Measurements from ENCODE around the gene CHTF18.
"Not testable (repeated sequence)": the region's sequence is repeated elsewhere in the genome, so short reads cannot be mapped to it uniquely, and the experiment has no call there.

The CHTF18 gene

DNA sequence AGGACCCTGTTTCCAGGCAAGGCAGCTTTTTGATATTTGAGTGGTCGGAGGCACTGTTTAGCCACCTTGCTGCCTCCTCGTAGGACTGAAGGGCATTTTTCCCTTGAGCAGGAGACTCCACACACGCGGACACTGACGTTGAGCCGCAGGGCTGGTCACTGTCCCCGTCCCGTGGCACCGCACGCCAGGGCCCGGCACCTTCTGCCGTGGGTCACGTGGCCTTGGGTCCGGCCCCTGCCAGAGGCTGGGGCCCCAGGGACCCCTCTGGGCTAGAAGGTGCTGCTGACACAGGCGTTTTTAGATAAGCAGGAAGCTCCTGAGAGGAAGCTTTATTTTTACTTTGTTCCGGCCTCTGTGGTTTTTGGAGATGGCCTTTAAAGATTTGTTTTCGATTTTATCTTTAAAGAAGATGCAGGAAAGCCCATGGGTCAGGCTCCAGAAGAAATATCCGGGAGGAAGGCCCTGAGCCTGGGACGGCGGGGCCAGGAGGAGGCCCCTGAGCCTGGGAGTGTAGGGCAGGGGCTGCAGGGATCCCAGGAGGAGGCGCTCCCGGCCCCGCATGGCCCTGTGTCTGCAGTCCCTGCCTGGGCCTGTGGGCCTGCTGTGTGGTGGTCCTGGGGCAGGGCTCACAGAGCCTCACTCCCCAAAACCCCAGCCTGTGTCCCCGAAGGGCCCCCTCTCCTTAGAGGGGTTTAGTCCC is 42.6 kb downstream of the CHTF18 start:
- no peak for DNase-seq (ENCODE audit: low spot score)

DNA sequence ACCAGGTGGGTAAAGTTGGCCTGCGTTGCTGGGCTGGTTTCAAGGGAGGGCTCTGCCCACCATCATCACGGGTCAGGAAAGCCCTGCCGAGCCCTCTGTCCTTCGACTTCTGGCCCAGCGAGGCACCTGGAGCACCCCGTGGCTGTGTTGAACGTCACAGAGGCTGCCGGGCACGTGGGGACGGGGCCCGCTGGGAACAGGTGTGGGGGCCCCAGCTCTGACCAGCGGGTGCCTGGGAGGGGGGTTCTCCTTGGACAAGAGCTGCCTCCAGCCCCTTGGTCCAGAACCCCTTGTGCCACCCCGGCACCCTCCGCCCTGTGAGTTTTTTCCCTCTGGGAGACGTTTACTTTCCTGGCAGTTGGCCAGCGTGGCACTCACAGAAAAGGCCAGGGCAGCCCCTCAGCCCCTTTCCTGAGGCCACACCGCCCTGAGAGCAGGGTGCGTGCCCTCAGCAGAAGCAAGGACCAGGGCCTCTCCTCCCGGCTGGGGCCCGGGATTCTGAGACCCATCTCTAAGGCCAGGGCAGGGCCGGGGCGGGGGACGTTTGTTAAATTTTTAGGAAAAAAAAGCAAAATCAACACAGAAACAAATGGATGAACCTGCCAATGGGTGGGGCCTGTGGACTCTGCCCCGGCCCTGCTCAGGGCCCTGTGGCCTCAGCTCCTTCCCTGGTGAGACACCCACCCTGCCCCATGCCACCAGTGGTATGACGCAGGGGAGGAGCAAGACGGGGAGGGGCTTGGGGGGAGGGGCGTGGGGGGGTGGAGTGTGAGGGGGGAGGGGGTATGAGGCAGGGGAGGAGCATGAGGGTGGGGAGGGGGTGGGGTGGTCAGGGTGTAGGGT is 43.4 kb downstream of the CHTF18 start:
- DNase-seq (ENCODE audit: low spot score): no peak

- no peak for DNase-seq (ENCODE audit: low spot score)
These were observed 44.4 kb downstream of the CHTF18 start for GRCh38 chr16:832652-833336.

- no peak for DNase-seq (ENCODE audit: low spot score)
These were observed 45.0 kb downstream of the CHTF18 start for GRCh38 chr16:833411-833810.

DNA sequence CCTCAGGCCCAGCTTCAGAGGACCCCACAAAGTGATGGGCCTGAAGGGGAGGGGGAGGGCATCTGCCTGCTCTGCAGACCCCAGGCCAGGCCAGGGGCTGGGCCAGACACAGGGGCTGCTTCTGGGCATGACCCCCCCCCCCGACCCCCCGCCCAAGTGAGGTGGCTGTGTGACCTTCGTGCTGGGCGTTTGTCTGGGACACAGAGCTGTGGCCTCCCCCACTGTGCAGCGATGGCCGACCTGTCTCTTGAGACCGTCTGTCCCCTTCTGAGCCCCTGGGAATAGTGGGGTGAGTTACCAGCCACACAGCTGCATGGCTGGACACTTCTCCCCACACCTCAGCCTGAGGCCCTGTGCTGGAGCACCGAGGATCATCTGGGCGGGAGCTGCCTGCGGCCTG is 47.0 kb downstream of the CHTF18 start:
- no peak for DNase-seq (ENCODE audit: low spot score)

GRCh38 chr16:836221-836620 is 47.8 kb downstream of the CHTF18 start:
- no peak for DNase-seq (ENCODE audit: low spot score)

DNA sequence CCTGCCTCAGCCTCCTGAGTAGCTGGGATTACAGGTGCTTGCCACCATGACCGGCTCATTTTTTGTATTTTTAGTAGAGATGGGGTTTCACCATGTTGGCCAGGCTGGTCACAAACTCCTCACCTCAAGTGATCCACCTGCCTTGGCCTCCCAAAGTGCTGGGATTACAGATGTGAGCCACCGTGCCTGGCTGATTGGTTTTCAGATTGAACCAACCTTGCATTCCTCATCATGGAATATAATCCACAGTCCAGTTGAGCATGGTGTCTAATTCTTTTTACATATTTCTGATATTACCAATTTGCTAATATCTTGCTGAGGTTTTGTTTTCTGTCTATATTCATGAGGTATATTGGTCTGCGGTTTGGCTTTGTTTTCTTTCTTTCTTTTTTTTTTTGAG is 48.4 kb downstream of the CHTF18 start:
- not testable (repeated sequence) for DNase-seq (ENCODE audit: low spot score)

- DNase-seq (ENCODE audit: low spot score): no peak
These were observed 50.3 kb downstream of the CHTF18 start for GRCh38 chr16:838741-839140.

GRCh38 chr16:839643-840408 is 51.4 kb downstream of the CHTF18 start:
- DNase-seq (ENCODE audit: low spot score): no peak

DNA sequence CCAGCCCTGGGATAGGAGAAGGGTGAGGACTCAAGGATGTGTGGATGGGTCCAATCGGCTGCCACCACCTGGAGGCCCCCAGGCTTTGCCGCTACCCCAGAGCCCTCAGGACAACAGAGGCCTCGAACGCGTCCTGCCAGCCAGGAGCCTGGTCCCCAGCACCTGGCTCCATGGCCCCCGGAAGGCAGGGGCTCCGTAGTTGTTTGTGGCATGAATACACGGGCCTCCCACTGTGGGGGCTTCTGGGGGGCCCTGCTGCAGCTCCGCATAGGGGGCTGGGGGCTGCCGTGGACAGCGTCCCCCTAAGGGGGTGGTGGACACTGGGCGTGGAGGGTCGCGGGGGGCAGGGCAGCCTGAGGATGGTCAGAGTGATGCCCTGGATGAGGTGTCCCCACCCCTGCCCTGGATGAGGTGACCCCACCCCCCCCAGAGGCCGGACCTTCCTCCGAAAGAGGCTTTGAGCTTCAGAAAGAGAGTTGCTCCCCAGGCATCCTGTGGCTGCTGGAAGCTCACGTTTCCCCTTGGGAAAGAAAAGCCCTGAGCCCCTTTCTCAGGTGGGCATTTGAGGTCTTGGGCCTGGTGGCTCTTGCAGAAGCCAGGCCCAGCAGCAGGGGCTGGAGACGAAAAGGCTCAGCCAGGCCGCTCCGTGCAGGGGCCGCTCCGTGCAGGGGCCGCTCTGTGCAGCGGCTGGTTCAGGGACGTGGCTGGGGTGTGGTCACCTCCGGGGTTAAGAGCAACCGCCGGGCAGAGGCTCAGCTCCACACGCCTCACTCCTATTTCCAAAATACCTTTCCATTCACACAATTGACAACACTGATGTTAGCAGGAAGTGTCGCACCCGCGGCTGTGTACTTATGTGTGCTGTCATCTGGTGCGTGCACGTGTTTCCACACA is 52.4 kb downstream of the CHTF18 start:
- no peak for DNase-seq (ENCODE audit: low spot score)

DNA sequence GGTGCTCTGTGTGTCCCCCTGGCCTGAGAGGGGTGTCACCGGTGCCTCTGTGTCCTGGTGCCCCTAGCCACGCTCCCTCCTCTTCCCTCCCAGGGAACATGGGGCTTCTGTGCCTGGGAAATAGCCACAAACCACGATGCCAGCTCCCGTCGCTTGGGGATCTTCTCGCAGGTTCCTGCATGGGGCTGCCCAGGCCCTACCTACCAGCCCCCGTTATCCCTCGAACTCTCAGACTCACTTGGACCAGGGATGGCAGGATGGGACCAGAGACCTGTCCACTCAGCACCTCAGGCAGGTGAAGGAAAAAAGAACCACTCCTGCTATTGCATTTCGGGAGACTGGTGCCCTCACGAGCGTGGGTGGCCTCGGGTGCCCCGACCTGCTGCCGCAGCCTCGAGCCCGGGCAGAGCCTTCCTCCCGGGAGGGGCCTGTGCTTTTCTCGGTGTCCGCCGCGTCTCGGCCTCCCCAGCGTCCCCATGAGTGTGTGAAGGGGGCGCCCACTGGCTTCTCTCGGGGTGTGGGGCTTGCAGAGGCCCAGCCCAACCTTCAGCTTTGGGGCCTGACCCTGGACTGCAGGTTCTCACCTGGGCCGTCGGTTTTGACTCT is 53.1 kb downstream of the CHTF18 start:
- DNase-seq (ENCODE audit: low spot score): no peak

GRCh38 chr16:842061-842476 is 53.6 kb downstream of the CHTF18 start:
- no peak for DNase-seq (ENCODE audit: low spot score)

- DNase-seq (ENCODE audit: low spot score): no peak
These were observed 54.5 kb downstream of the CHTF18 start for GRCh38 chr16:842711-843560.

GRCh38 chr16:843771-844170 is 55.4 kb downstream of the CHTF18 start:
- DNase-seq (ENCODE audit: low spot score): no peak

- no peak for DNase-seq (ENCODE audit: low spot score)
These were observed 56.4 kb downstream of the CHTF18 start for GRCh38 chr16:844638-845350.

GRCh38 chr16:845351-845745 is 56.9 kb downstream of the CHTF18 start:
- no peak for DNase-seq (ENCODE audit: low spot score)

DNA sequence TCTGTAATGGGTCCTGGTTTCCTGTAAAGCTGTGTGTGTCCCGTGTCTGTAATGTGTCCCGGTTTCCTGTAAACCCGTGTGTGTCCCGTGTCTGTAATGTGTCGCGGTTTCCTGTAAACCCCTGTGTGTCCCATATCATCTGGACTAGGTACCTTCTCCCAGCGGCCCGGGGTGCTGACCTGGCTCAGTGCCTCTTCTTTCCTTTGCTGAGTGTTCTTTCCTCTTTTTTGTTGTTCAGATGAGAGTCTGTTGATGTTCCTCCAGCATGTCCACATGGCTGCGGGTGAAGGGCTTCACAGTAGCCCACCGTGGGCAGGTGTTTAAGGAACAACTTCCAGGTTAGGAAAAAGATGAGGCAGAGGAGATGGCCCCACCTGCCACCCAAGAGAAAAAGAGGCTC is 58.7 kb downstream of the CHTF18 start:
- DNase-seq (ENCODE audit: low spot score): no peak

Measured in hematopoietic multipotent progenitor cell treated with erythropoietin and hydrocortisone succinate and interleukin-3 and kit ligand, for 17 days (in vitro differentiated cells).